GM23338 (cell line): ENCODE results near the gene PCK2. TPM values are rescaled to one million over a fixed set of nuclear protein-coding genes. Genes with fewer than 3 reads are reported as not detected.

Experiments
- ATAC-seq: fragments of 200-7000 bp; cut with Tn5 transposase; 3 replicates; pipeline ENCODE4 v1.9.1; 2020
- DNase-seq: peaks from one replicate; pipeline ENCODE4 v3.0.0-alpha.2; 2015; ENCODE audit warnings: low spot score
- H2AFZ ChIP-seq: fragments of 200-600 bp; sonication (generic); 2 replicates; pipeline ENCODE4 v1.8.0; 2016; ENCODE audit warnings: antibody characterized with exemption, mild to moderate bottlenecking, moderate library complexity
- H3F3A ChIP-seq: fragments of 200-600 bp; sonication (generic); replicated peaks from 2 replicates; pipeline ENCODE4 v1.8.0; 2017; ENCODE audit warnings: antibody characterized with exemption, mixed run types, low read depth
- H3K27ac ChIP-seq: fragments of 200-600 bp; sonication (generic); 2 replicates; pipeline ENCODE4 v1.6.1; 2016; ENCODE audit warnings: low read depth
- H3K27me3 ChIP-seq: fragments of 200-600 bp; sonication (generic); 2 replicates; pipeline ENCODE4 v1.8.0; 2016; ENCODE audit warnings: mild to moderate bottlenecking, mixed run types, moderate library complexity; ENCODE audit not compliant: insufficient read depth
- H3K36me3 ChIP-seq: fragments of 200-600 bp; sonication (generic); 2 replicates; pipeline ENCODE4 v1.8.0; 2016; ENCODE audit warnings: mild to moderate bottlenecking; ENCODE audit not compliant: insufficient read depth
- H3K4me1 ChIP-seq: fragments of 200-600 bp; sonication (generic); 2 replicates; pipeline ENCODE4 v1.8.0; 2016; ENCODE audit warnings: mild to moderate bottlenecking, moderate library complexity; ENCODE audit not compliant: insufficient read depth
- H3K4me2 ChIP-seq: fragments of 200-600 bp; sonication (generic); 2 replicates; pipeline ENCODE4 v1.7.1; 2017; ENCODE audit warnings: mixed run types
- H3K4me3 ChIP-seq: fragments of 200-600 bp; sonication (generic); 2 replicates; pipeline ENCODE4 v1.6.1; 2016; ENCODE audit warnings: mixed run types
- H3K79me2 ChIP-seq: fragments of 200-600 bp; sonication (generic); replicated peaks from 2 replicates; pipeline ENCODE4 v1.8.0; 2017; ENCODE audit warnings: mild to moderate bottlenecking; ENCODE audit not compliant: insufficient read depth
- H3K9me2 ChIP-seq: fragments of 200-600 bp; sonication (generic); 2 replicates; pipeline ENCODE4 v1.8.0; 2017; ENCODE audit not compliant: insufficient read depth
- H4K20me1 ChIP-seq: fragments of 200-600 bp; sonication (generic); replicated peaks from 2 replicates; pipeline ENCODE4 v1.8.0; 2017; ENCODE audit warnings: mild to moderate bottlenecking; ENCODE audit not compliant: insufficient read depth
- H3K27ac Mint-ChIP-seq: 2 replicates; pipeline ENCODE4 v1.8.0; 2020; ENCODE audit warnings: inconsistent platforms, mild to moderate bottlenecking, moderate library complexity, mixed read lengths
- H3K27me3 Mint-ChIP-seq: 3 replicates; pipeline ENCODE4 v1.8.0; 2022; ENCODE audit warnings: low read depth, mild to moderate bottlenecking, moderate library complexity, mixed read lengths, inconsistent platforms; ENCODE audit not compliant: insufficient read depth, poor library complexity
- H3K36me3 Mint-ChIP-seq: 3 replicates; pipeline ENCODE4 v1.8.0; 2021; ENCODE audit warnings: low read depth, mild to moderate bottlenecking, inconsistent platforms, moderate library complexity, mixed read lengths
- H3K4me1 Mint-ChIP-seq: 3 replicates; pipeline ENCODE4 v1.8.0; 2020; ENCODE audit warnings: mild to moderate bottlenecking, inconsistent platforms, mixed read lengths
- H3K4me3 Mint-ChIP-seq: 3 replicates; pipeline ENCODE4 v1.8.0; 2021; ENCODE audit warnings: moderate library complexity, mild to moderate bottlenecking, inconsistent platforms, mixed read lengths
- H3K9me3 Mint-ChIP-seq: 3 replicates; pipeline ENCODE4 v1.8.0; 2020; ENCODE audit warnings: moderate library complexity, mild to moderate bottlenecking, inconsistent platforms, mixed read lengths
- CREB1 ChIP-seq: fragments of 250-450 bp; sonication (Bioruptor Pico); IDR thresholded peaks from 2 replicates; pipeline ENCODE4 v1.5.0; 2020; ENCODE audit warnings: low read depth, mild to moderate bottlenecking, moderate library complexity
- CTCF ChIP-seq, 2 experiments: fragments of 200-600 bp in 1 of 2; sonication (generic) in 1 of 2; conservative IDR thresholded peaks; 2 replicates each; pipeline versions ENCODE4 v1.5.1 to v1.6.1; 2016 to 2017; ENCODE audit warnings: antibody characterized with exemption in 2 of 2, low read depth in 2 of 2, mild to moderate bottlenecking in 2 of 2, moderate library complexity in 1 of 2
- ETS1 ChIP-seq: IDR thresholded peaks from 2 replicates; pipeline ENCODE4 v1.6.1; 2016; ENCODE audit warnings: antibody characterized with exemption
- EZH2 ChIP-seq: fragments of 200-600 bp; sonication (generic); IDR thresholded peaks from one replicate; pipeline ENCODE4 v1.8.0; 2017; ENCODE audit warnings: antibody characterized with exemption, mild to moderate bottlenecking, low read depth; ENCODE audit not compliant: unreplicated experiment
- EZH2phosphoT487 ChIP-seq: fragments of 200-600 bp; sonication (generic); IDR thresholded peaks from one replicate; pipeline ENCODE4 v1.8.1; 2018; ENCODE audit warnings: antibody characterized with exemption; ENCODE audit not compliant: unreplicated experiment
- JUNB ChIP-seq: IDR thresholded peaks from one replicate; pipeline ENCODE4 v1.6.1; 2016; ENCODE audit warnings: antibody characterized with exemption; ENCODE audit not compliant: unreplicated experiment
- NANOG ChIP-seq: IDR thresholded peaks from 2 replicates; pipeline ENCODE4 v1.6.1; 2016; ENCODE audit warnings: antibody characterized with exemption, borderline replicate concordance
- POLR2AphosphoS5 ChIP-seq: IDR thresholded peaks from 2 replicates; pipeline ENCODE4 v1.6.1; 2016; ENCODE audit warnings: antibody characterized with exemption, low read depth
- REST ChIP-seq: IDR thresholded peaks from one replicate; pipeline ENCODE4 v1.6.1; 2018; ENCODE audit warnings: antibody characterized with exemption; ENCODE audit not compliant: unreplicated experiment
- STAT1 ChIP-seq: IDR thresholded peaks from one replicate; pipeline ENCODE4 v1.6.1; 2016; ENCODE audit warnings: antibody characterized with exemption; ENCODE audit not compliant: unreplicated experiment
- ZNF114 ChIP-seq: fragments of 250-450 bp; sonication (Bioruptor Pico); IDR thresholded peaks from 2 replicates; pipeline ENCODE4 v1.5.0; 2020; ENCODE audit warnings: mild to moderate bottlenecking, moderate library complexity
- ZNF331 ChIP-seq: fragments of 250-450 bp; sonication (Bioruptor Pico); IDR thresholded peaks from 2 replicates; pipeline ENCODE4 v1.5.0; 2020; ENCODE audit warnings: low read depth, mild to moderate bottlenecking, moderate library complexity
- polyA plus RNA-seq: library from polyadenylated mRNA; unstranded; fragments of >200 nt; fragmentation: Nextera tagmentation; extraction: Ambion mirVana; gene quantifications from 2 replicates; pipeline ENCODE4 v1.2.1, GENCODE V29; 2016
- total RNA-seq: library from RNA; depleted of rRNA; stranded (reverse); fragments of >200 nt; shearing (Covaris generic); gene quantifications from 2 replicates; pipeline ENCODE4 v1.2.3, GENCODE V29; 2014

Gene PCK2
- total and polyA plus RNA-seq, 2 experiments from 2014 or later, result 53.5 to 103 TPM

GRCh38 chr14:24144451-24144850 is 50.3 kb downstream of the PCK2 start:
- Mint-ChIP-seq H3K4me1 (peaks cover 30% of the 10 kb centered on the region), H3K4me3 (no peak overlapping the region; the same call in 2 of the 3 replicates), H3K9me3 (no peaks in the 10 kb centered on the region), H3K36me3 (peaks cover 49% of the 10 kb centered on the region), H3K27ac (no peak overlapping the region), H3K27me3 (peaks cover 23% of the 10 kb centered on the region)
- ATAC-seq (no peak), DNase-seq (no peak)
- Histone ChIP-seq H3K27me3 (no peaks in the 10 kb centered on the region), H3K4me1 (peaks cover 23% of the 10 kb centered on the region), H3K4me3 (no peak overlapping the region), H2AFZ (no peak overlapping the region), H3F3A (peaks cover 14% of the 10 kb centered on the region), H3K4me2 (no peak overlapping the region), H4K20me1 (peaks cover 12% of the 10 kb centered on the region), H3K36me3 (peaks cover 15% of the 10 kb centered on the region), H3K79me2 (peaks cover 50% of the 10 kb centered on the region), H3K9me2 (no peaks in the 10 kb centered on the region), H3K27ac (no peak overlapping the region)
- no peak for TF ChIP-seq ZNF331 (CRISPR knock-in tag)

GRCh38 chr14:24145219-24145618 is 51.1 kb downstream of the PCK2 start:
- peak overlapping the region; percentile 70; the same call in 1 of the 2 replicates for H3K4me3 ChIP-seq
- peaks cover 20% of the 10 kb centered on the region for H3K36me3 ChIP-seq
- Mint-ChIP-seq H3K9me3 (no peaks in the 10 kb centered on the region), H3K27ac (no peak overlapping the region), H3K27me3 (peaks cover 23% of the 10 kb centered on the region), H3K4me1 (peaks cover 23% of the 10 kb centered on the region), H3K36me3 (peaks cover 49% of the 10 kb centered on the region), H3K4me3 (peak overlapping the region; percentile 99; the same call in 2 of the 3 replicates)
- peaks cover 14% of the 10 kb centered on the region for H3F3A ChIP-seq
- no peaks in the 10 kb centered on the region for H3K27me3 ChIP-seq
- ATAC-seq (no peak), DNase-seq (no peak)
- H3K79me2 ChIP-seq, result peaks cover 44% of the 10 kb centered on the region
- no peak overlapping the region for H3K27ac ChIP-seq
- H4K20me1 ChIP-seq, result peaks cover 7% of the 10 kb centered on the region; the same call in 1 of the 2 replicates
- no peaks in the 10 kb centered on the region for H3K9me2 ChIP-seq
- H3K4me2 ChIP-seq, result peak overlapping the region; percentile 95
- H3K4me1 ChIP-seq, result peaks cover 18% of the 10 kb centered on the region
- no peak overlapping the region for H2AFZ ChIP-seq
- TF ChIP-seq ZNF331 (CRISPR knock-in tag), result no peak
- no peak for TF ChIP-seq JUNB
- no peak for TF ChIP-seq ZNF114 (CRISPR knock-in tag)
- no peak for TF ChIP-seq STAT1
- no peak for TF ChIP-seq NANOG
- TF ChIP-seq POLR2AphosphoS5, result no peak
- no peak for TF ChIP-seq EZH2
- TF ChIP-seq EZH2phosphoT487, result no peak
- no peak for TF ChIP-seq ETS1
- TF ChIP-seq CTCF (conservative IDR thresholded peaks at IDR 0.05; ENCODE audit: low read depth in 2 of 2), result no peak
- no peak for TF ChIP-seq CREB1 (CRISPR knock-in tag)
- TF ChIP-seq REST, result no peak
